Caki2 (cell line): Measurements from ENCODE around the gene POPDC2. TPM values are rescaled to one million over a fixed set of nuclear protein-coding genes. Genes with fewer than 3 reads are reported as not detected.

Experiments used
- DNase-seq: peaks from one replicate; pipeline ENCODE4 v3.0.0-alpha.2; 2015; ENCODE audit warnings: low read depth
- in situ Hi-C: cut with HindIII; loops from 2 replicates; pipeline ENCODE4 v1.10.0; 2016; ENCODE audit warnings: low sequenced_read_pairs, low pct_unique_long_range_greater_than_20kb, mixed read lengths
- total RNA-seq: library from RNA; depleted of rRNA; stranded (reverse); fragments of >200 nt; shearing (Covaris generic); gene quantifications from 2 replicates; pipeline ENCODE4 v1.2.3, GENCODE V29; 2014; ENCODE audit warnings: low replicate concordance

Gene POPDC2
- total RNA-seq, 1 experiment from 2014 or later = not detected

DNA sequence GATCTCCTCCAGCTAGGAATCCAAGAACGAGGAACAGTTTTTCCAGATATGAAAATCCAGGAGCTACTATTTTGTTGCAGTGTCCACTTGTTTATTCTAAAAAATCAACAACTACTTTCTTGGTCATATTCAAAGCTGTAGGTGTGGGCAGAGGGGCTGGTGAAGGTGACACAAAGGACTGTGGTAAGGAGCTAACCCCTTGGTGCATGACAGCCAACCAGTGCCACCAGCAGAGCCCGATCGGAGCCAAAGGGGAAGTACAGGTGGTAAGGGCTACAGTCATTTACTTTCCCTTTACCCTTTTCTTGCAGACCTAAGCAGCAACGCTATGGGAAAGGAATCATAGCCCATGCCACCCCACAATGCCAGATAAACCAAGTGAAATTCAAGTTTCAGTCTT lies 32.0 kb downstream of the POPDC2 start:
- no peak for DNase-seq
- in situ Hi-C loops = no loop called here

DNA sequence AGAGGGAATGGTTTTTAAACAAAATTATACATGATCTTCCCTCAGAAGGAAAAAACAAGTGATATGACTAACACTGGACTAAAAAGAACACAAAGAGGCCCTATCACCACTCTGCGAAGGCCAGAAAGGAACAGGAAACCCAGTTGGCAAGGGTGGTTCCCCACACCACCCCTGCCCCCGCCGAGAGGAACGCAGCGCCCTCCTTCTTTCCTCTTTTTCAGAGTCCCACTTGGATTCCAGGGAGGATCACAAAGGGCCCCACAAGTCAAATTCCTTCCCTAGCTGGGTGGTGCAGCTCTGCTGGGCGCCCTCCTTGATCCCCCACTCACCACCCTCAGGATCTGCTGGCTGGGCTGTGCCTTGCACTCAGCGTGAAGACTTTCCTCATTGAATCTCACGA lies 32.9 kb downstream of the POPDC2 start:
- in situ Hi-C loops = no loop called here
- no peak for DNase-seq

DNA sequence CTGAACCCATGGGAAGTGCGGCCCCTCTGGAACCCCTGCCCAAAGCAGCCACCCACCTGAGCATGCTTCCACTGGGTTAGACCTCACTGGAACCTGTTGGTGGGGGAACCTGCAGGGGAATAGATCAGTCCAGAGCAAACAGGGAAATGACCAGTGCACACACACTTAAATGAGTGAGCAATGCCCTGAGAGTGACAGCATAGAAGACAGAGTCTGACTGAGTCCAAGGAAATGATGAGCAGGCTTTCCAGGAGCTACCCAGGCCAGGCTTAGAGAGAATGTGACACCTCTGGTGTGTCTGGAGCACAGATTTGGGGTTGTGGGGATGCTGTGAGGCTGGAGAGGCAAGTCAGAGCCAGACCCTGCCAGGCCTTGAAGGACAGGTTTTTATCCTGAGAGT lies 34.2 kb downstream of the POPDC2 start:
- in situ Hi-C loops = no loop called here
- DNase-seq = no peak

DNA sequence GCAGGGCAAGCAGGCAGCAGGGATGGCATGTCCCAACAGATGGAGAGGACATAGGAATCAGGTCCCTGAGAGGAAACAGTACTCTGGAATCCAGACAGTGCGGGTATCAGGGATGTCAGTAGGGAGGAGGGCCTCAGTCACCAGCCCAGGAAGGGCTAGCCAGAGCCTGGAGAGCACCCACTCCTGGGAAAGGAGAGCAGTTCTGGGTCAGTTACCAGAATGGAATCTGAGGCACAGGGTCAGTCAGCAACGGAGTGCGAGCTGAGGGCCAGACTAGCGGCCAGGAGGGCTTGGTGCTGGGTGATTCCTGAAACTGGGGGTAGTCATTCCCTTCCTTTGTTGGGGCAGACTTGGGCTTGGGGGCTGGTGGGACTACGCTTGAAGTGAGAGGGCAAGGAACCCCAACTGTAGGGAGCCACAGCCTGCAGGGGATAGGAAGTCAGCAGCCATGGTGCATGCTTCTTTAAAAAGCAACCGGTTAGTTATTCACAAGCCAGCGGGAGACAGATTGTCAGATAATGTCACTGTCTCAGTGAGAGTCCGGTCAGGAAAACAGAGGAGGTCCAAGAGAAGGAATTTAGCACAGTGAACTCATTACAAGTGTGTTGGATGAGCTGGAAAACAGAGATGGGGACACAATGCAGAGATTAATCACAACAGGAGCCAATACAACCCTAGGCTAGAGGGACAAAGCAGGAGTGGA lies 34.8 kb downstream of the POPDC2 start:
- in situ Hi-C loops = no loop called here
- DNase-seq = no peak

DNA sequence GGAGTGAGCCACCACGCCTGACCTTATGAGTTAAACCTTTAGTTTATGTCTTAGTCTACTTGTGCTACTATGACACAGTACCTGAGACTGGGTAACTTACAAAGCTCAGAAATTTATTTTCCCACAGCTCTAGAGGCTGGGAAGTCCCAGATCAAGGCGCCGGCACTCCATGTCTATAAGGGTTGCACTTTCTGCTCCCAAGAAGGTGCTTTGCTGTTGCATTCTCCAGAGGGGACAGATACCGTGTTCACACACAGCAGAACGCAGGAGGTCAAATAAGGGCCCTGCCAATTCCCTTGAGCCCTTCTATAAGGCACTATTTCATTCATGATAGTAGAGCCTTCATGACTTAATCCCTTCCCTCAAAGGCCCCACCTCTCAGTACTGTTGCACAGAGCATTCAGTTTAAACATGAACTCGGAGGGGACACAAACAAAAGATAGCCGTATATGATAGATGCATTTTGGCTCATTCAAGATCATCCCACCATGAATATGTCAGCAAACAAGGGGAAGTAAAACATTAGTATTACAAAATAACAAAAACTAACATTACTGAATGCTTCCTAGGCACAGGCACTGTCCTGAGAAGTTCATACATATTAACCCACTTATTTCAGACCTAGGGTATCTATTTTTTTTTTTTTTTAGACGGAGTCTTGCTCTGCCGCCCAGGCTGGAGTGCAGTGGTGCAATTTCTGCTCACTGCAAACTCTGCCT lies 36.2 kb downstream of the POPDC2 start:
- no peak for DNase-seq
- in situ Hi-C loops = no loop called here

DNA sequence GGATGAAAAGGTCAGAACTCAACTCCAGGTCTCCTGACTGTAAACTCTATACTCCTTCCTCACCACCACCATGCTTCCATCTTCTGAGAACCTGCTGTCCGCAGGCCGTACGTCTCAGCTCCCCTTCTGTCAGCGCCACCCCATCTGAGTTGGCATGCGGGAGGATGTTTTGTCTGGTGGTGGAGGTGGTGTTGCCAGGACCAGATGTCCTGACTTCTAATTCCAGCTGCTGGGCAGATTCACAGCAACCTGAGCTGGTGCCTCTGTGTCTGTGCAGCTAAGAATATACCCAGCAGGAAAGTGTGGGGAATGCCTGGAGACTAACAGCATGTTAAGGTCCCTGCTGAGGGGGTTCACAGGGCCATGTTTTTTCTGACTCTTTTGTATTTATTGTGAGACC lies 39.5 kb downstream of the POPDC2 start:
- in situ Hi-C loops = no loop called here
- no peak for DNase-seq

DNA sequence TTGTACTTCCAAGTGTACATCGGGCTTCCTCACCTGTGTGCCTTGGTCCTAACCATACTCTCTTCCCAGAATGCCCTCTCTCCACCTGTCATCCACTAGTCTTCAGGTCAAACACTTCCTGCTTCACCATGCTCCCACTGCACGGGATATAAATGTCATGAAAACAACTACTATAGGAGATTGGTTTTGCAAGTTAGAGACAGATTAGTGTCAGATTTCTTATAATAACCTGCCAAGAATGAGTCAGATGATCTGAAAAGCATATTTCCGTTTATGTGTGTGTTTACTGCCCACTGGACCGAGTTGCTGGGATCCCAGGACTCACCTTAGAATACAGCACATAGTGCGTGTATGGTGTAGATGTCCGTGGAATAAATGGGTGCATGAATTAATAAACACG lies 41.3 kb downstream of the POPDC2 start:
- in situ Hi-C loops = no loop called here
- DNase-seq = no peak

DNA sequence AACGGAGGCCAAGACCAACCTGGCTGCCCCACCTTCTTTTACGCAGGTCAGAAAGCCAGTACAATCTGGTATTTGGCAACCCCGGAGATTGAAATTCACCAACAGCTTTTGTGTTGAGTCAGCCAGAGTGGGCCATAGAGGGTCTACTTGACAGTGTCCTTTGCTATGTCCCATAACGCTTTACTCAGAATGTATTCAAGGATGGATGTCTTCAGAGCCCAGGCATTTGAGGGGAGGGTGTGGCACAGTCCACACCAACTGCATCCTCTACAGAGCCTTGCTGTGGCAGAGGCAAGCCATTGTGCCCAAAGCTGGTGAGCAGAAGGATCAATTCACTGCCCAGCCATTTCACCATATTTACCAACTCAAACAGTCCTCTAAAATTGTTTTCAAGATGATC lies 44.3 kb downstream of the POPDC2 start:
- in situ Hi-C loops = no loop called here
- no peak for DNase-seq

DNA sequence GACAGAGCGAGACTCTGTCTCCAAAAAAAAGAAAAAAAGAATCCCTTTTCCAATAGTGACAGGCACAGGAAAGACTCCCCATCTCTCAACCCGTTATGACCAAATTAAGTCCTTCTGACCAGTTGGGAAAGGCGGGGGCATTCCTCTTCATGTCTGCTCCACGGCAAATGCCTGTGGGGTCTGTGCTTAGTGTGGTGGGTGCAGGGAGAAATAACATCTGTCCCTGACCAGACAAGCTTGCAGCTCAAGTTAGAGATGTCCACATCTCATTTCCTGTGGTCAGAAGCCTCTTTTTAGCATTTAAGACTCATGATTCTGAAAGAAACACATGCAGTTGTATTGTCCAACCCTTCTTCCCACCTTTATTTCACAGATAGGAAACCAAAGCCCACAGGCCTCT lies 46.5 kb downstream of the POPDC2 start:
- no peak for DNase-seq
- in situ Hi-C loops = no loop called here

DNA sequence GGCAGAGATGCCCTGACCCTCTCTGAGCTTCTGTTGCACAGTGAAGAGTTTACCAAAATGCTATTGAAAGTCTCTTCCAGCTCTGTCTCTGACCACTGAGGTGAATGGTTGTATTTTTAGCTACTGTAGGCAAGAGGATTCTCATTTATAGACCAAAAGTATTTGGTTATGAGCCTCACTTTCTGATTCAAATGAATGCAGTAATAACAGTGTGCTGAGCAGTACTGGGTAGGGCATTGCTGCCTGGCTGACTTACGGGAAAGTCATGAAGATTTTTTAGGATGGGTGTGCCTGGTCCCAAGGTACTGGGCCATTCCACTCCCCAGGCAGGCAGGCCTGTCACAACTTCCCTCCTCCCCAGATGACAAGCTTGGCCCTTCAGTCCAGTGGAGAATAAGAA lies 47.2 kb downstream of the POPDC2 start:
- no peak for DNase-seq
- in situ Hi-C loops = no loop called here

DNA sequence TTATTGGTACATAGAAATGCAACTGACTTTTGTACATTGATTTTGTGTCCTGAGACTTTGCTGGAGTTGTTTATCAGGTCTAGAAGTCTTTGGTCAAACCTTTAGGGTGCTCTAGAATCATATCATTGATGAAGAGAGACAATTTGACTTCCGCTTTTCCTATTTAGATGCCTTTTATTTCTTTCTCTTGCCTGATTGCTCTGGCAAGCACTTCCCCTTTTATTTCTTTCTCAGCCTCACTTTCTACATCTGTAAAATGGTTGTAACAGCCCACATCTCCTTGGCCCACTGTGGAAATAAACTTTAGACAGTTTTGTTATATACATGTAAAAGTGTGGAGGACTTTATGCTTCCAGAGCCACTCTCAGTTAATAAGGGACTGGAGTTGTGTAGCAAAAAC lies 48.7 kb downstream of the POPDC2 start:
- in situ Hi-C loops = no loop called here

DNA sequence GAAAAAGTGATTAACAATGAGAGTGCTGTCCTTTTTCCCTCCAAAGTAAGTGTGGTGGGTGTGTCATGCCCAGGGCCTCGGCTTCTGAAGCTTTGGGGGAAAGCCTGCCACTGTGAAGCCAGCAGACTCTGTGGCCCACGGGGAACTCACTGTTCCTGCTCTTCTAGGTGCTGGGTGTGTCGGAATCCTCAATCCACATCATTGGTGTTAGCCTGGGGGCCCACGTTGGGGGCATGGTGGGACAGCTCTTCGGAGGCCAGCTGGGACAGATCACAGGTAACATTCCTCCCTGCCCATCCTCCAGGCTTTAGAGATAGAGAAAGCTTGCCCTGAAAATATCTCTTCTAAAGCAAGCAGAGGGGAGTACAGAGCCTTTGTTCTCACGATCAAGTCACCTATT lies 51.1 kb downstream of the POPDC2 start:
- in situ Hi-C loops = no loop called here
- no peak for DNase-seq

More for the DNA sequence above, 48.7 kb downstream of the POPDC2 start:
- DNase-seq = no peak

DNA sequence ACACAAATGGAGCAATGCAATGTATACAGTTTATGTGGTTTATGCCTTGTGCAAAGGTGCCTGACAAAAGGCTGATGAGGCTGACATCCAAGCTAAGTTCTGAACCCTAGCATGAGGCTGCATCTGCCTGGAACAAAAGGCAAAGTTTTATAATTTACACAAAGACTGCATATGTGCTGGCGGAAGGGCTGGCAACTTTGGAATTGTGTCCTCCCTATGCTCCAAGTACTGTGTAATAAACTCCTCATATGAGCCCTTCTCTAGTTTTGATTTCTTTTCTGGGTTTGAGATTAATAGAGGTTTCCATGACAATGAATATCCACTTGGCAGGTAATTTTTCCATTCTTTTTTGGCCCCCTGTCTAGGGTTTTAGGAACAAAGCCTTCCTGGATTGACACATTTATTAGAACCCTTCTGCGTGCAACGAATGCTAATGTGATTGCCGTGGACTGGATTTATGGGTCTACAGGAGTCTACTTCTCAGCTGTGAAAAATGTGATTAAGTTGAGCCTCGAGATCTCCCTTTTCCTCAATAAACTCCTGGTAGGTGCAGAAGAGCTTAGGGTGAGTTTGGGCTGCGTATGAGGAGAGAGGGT lies 51.9 kb downstream of the POPDC2 start:
- in situ Hi-C loops = no loop called here
- no peak for DNase-seq

DNA sequence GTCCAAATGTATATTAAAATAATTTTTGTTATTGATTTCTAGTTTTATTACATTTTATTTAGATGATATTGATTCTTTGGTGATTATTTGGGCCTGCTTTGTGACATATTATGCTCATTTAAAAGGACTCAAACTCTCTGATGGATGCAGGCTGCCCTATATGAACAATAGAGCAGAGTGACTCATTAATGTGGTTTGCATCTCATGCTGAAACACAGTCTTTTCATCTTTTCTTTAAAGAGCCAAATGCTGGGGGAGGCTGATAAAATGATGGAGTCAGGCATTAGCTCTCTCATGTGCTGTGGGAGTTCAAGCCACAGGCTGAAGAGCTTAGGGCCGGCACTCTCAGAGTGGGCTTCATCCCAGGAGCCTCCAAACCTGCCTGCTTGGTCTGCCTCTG lies 55.5 kb downstream of the POPDC2 start:
- no peak for DNase-seq
- in situ Hi-C loops = no loop called here

DNA sequence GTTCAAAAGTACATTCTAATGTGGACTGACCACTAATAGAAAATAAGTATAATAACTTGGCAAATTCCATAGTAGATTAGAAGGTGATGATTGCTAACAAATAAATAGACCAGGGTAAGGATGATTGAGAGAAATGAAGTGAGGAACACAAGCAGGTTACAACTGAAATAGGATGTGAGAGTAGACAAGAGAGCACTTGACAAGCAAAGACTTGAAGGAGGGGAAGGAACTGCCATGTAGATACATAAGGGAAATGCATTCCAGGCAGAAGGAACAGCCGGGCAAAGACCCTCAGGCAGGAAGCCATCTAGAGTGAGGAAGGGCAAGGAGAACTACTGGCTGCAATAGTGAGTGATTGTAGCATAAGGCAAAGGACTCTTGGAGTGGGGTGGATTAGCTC lies 57.7 kb downstream of the POPDC2 start:
- in situ Hi-C loops = no loop called here
- no peak for DNase-seq

DNA sequence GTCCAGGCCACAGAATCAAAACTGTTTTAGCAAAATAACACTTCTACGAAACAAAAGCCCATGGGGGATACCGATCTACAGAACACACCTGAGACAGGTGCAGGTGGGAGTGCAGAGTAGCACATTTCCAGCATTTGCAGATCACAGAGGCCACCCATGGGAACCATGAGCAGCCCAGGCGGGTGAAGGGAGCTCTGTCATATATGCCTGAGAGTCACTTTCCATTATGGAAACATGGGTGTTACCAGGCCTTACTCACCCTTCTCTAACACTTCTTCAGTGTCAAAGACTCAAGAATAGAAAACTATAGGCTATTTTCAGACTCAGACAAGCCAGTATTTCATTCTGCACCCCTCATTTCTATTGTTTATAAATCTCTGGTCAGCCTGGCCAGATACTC lies 59.2 kb downstream of the POPDC2 start:
- no peak for DNase-seq
- in situ Hi-C loops = no loop called here

DNA sequence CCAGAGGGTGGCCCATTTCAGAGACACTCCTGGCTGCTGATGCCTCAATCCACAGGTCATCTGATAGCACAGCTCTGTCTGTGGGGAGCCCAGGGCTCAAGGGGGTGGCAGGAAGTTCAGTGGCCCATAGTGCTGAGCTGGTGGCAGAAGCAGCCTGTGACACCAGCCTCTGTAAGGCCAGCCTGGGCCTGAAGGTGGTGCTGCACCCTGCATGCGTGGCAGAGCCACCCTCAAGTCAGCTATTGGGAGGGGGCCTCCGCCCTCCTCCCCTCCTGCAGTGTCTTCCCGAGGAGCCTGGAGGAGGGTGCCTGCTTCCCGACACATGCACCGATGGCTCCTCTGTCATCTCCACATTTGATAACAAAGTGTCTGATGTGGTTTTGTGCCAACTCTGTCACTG lies 59.7 kb downstream of the POPDC2 start:
- DNase-seq = no peak
- in situ Hi-C loops = no loop called here

DNA sequence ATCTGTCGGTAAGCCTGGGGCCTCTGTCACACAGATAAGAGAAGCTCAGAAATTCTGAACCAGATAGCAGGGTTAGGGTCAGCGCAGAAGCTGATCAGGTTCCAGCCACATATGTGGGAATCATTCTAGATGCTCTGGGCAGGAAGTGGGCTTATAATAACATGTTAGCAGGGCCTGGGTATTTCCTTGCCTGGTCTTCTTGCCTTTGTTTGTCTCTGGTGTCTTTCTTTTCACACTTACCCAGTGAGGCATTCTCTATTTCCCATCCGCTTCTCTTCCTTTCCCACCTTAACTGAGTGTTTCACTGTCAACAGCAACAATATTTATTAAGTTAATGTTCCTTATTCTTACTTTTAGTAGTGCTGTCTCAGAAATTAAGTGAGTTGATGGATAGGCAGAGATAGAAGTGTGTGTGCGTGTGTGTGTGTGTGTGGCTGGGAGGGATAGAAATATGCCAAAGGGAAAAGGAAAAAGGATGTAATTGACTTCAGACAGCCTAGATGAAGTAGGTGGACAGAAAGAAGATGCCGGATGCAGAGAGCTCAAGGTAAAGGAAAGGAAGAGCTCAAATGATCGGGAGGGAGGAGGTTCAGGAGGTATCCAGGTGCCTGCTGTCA lies 60.7 kb downstream of the POPDC2 start:
- no peak for DNase-seq
- in situ Hi-C loops = no loop called here

DNA sequence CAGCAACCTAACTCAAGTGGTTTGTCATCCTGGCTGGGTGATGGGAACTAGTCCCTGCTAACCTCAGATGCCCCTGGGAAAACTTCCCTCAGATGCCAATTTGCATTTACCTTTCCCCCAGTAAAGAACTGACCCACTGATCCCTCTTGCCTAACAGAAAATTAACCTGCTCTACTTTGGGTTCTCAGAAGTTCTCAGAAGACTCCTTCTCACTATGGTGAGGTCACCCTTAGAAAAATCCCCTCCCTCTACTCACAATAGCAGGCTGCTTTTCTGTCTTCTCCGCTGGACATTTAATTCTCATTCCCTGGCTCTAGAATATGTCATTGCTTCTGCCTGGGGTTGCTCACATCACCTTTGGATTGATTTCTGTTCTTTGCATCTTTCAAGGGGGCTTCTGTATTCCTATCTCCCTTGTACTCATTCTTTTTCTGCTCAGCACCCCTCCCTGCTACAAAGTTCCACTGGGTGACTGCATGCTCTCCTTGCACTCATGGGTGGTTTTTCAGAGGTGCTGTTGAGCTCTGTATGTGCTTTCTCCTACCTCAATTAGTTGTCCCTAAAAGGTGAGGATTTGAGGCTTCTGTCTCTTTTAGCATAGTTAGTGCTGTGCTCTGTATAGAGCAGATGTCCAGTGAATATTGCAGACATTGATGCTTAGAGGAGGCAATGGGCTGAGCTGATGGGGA lies 61.8 kb downstream of the POPDC2 start:
- DNase-seq = no peak
- in situ Hi-C loops = no loop called here
